Mucosa of descending colon (tissue), 3 donors: ENCODE results near the gene SETDB2. TPM values are rescaled to one million over a fixed set of nuclear protein-coding genes. Genes with fewer than 3 reads are reported as not detected.

ENCODE experiments used
- ATAC-seq: fragments of 200-7000 bp; cut with Tn5 transposase; one replicate; pipeline ENCODE4 v1.9.1; 2020; ENCODE audit warnings: mild to moderate bottlenecking, moderate library complexity
- DNase-seq, 3 donors: peaks; one replicate each; pipeline ENCODE4 v3.0.0-alpha.2; 2020
- H3K36me3 ChIP-seq: fragments of 200-600 bp; one replicate; pipeline ENCODE4 v1.8.0; 2021; ENCODE audit warnings: low read depth, mild to moderate bottlenecking
- H3K4me1 ChIP-seq: fragments of 200-600 bp; one replicate; pipeline ENCODE4 v1.8.0; 2021; ENCODE audit warnings: low read depth, mild to moderate bottlenecking
- H3K4me3 ChIP-seq: fragments of 200-600 bp; one replicate; pipeline ENCODE4 v1.8.0; 2021; ENCODE audit warnings: mild to moderate bottlenecking
- H3K9me3 ChIP-seq: fragments of 200-600 bp; one replicate; pipeline ENCODE4 v1.8.0; 2021; ENCODE audit warnings: mild to moderate bottlenecking
- intact Hi-C, 2 donors: fragments of 100-400 bp; cut with DNase I in 1 of 2; cut with micrococcal nuclease in 1 of 2; formaldehyde crosslinking; loops; one replicate each; pipeline versions ENCODE4 v1.11.0 to v1.11.1; 2022; cut with DNase I, micrococcal nuclease
- total RNA-seq, 3 donors: library from RNA; stranded (reverse); fragmentation: NEBNext Ultra II Directional in 2 of 3; extraction: Animal tissue kit (Norgen Biotek cat#: 25700) in 2 of 3; gene quantifications; one replicate each; pipeline versions ENCODE4 v1.2.1 to v1.2.4, GENCODE V29; 2021 to 2023
- TF ChIP-seq, protein P1 (sequence below): fragments of 200-600 bp; IDR thresholded peaks from one replicate; pipeline ENCODE4 v1.8.0; 2022; ENCODE audit warnings: antibody characterized with exemption, mild to moderate bottlenecking
- donor health status: DM: no; HTN: no; CAD: no; lungs with moderate emphysema.
- donor health status: DM: no; HTN: no; CAD: no.
- donor health status: DM: no; HTN: yes; CAD: no.

Gene SETDB2
- total RNA-seq, 3 donors from 2014 or later: 10.6 to 13.7 (median 11.7) TPM

DNA sequence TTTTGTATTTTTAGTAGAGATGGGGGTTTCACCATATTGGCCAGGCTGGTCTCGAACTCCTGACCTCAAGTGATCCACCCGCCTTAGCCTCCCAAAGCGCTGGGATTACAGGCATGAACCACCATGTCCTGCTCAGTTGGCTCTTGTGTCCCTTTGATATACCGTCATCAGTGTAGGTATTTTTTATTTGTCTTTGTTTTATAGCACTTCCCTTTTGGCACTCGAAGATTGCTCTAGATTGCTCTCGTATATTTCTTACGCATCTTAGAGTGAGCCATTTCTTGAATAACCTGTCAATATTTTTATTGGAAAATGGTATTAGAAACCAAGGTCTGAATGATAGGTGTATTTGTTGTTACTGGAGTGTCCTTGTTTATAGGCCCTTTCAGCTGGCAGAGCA lies 9.4 kb downstream of the SETDB2 start:
- no peaks in the 10 kb centered on the region for H3K9me3 ChIP-seq

DNA sequence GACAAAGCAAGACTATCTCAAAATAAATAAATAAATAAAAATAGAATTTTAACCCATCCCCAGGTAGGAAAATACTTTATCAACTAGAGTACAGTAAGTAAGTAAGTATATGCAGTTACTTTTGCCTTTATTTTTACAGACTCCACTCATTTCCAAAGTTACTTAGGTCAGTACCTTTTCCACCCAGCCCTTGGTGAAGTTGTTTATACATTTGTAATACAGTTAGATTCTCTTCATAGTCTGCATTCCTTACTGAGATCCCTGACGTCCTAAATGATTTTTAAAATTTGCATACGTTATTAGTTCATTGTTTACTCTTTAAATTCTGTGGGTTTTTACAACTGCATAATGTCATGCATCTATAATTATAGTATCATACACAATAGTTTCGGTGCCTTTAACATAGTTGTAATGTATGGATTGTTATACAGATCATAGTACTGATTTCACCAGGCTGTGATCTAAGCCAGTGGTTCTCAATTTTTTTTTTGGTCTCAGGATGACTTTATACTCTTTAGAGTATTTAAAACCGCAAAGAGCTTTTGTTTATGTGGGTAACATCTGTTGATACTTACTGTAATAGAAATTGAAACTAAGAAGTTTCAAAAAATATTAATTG lies 10.4 kb downstream of the SETDB2 start:
- ATAC-seq (peak; percentile 45), DNase-seq (no peak)
- TF ChIP-seq, protein P1, sequence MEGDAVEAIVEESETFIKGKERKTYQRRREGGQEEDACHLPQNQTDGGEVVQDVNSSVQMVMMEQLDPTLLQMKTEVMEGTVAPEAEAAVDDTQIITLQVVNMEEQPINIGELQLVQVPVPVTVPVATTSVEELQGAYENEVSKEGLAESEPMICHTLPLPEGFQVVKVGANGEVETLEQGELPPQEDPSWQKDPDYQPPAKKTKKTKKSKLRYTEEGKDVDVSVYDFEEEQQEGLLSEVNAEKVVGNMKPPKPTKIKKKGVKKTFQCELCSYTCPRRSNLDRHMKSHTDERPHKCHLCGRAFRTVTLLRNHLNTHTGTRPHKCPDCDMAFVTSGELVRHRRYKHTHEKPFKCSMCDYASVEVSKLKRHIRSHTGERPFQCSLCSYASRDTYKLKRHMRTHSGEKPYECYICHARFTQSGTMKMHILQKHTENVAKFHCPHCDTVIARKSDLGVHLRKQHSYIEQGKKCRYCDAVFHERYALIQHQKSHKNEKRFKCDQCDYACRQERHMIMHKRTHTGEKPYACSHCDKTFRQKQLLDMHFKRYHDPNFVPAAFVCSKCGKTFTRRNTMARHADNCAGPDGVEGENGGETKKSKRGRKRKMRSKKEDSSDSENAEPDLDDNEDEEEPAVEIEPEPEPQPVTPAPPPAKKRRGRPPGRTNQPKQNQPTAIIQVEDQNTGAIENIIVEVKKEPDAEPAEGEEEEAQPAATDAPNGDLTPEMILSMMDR: no peak
- intact Hi-C loops: no loop called here
- H3K4me3 ChIP-seq: no peak overlapping the region
- H3K9me3 ChIP-seq: no peaks in the 10 kb centered on the region
- H3K36me3 ChIP-seq: no peaks in the 10 kb centered on the region
- H3K4me1 ChIP-seq: no peaks in the 10 kb centered on the region

More for the DNA sequence above, 9.4 kb downstream of the SETDB2 start:
- DNase-seq (no peak), ATAC-seq (peak; percentile 27)
- intact Hi-C loops: no loop called here
- TF ChIP-seq, protein P1: no peak
- no peaks in the 10 kb centered on the region for H3K4me1 ChIP-seq
- H3K4me3 ChIP-seq: no peak overlapping the region
- H3K36me3 ChIP-seq: no peaks in the 10 kb centered on the region

DNA sequence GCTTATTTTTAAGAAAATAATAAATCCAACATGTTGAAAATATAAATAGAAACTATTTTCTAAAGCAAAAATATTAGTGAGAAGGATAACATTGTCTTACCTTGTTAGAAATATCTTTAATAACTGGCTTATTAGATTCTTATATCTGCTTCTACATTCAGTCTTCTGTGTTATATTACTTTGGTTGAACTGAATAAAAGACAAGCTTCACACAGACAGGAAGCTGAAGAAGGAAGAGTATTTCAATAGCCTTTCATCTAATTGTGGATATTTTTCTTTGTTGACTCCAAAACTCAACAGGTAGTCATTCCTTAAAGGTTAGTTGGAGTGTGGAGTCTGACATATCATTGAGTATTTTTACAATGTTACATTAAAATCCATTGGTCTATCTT lies 10.9 kb downstream of the SETDB2 start:
- Histone ChIP-seq H3K4me3 (no peak overlapping the region), H3K9me3 (no peaks in the 10 kb centered on the region), H3K4me1 (no peaks in the 10 kb centered on the region), H3K36me3 (no peaks in the 10 kb centered on the region)
- intact Hi-C loops: no loop called here
- TF ChIP-seq, protein P1: no peak
- no peak for DNase-seq
- ATAC-seq: no peak

DNA sequence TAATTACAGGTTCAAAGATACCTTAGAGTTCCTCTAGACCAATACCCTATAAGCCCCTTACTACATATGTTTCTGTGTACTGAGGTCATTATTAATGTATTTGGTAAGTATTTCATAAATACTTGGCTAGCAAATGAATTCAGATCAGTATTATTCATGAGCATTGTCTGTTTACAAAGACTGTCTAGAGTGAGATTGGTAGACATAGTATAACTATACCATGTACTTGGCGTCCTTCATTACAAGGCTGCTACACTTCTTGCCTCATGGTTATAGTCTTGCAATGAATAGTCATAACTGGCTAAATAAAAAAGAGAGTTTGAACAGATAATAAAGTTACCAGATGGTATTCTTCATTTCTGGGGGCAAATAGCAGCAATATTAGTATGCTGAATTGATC lies 12.1 kb downstream of the SETDB2 start:
- no peaks in the 10 kb centered on the region for H3K9me3 ChIP-seq
- H3K4me1 ChIP-seq: no peaks in the 10 kb centered on the region
- intact Hi-C loops: no loop called here
- TF ChIP-seq, protein P1: no peak
- no peak overlapping the region for H3K4me3 ChIP-seq
- no peaks in the 10 kb centered on the region for H3K36me3 ChIP-seq
- DNase-seq (no peak), ATAC-seq (no peak)

DNA sequence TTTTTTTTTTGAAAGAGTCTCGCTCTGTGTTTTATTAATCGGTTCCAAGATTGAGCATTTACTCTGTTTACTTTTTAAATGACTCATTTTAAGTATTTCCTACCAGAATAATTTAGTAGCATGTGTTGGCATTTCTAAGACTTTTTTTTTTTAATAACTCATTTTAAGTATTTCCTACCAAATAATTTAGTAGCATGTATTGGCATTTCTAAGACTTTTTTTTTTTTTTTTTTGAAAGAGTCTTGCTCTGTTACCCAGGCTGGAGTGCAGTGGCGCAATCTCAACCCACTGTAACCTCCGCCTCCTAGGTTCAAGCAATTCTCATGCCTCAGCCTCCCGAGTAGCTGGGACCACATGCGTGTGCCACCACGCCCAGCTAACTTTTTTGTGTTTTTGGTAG lies 13.1 kb downstream of the SETDB2 start:
- H3K4me1 ChIP-seq: no peaks in the 10 kb centered on the region
- intact Hi-C loops: no loop called here
- TF ChIP-seq, protein P1: no peak
- no peaks in the 10 kb centered on the region for H3K9me3 ChIP-seq
- ATAC-seq: no peak
- H3K4me3 ChIP-seq: no peak overlapping the region
- DNase-seq: no peak
- peaks cover 4% of the 10 kb centered on the region for H3K36me3 ChIP-seq

DNA sequence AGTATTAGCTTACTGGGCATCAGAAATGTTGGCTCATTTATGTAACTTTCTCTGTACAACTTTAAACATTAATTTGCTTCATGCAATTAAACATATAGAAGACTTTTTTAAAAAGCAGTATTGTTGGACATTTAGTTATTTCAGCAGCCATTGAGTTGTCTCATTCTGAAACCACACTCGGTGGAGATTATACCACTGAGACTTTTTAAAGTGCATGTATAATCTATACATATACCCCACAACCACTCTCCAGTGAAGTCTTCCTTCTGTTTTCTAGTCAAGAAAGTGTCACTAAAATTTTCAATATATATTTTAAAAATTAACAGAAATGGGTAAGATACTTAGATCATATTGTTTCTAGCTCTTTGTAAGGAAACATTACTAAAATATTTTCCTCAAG lies 15.5 kb downstream of the SETDB2 start:
- ATAC-seq (no peak), DNase-seq (no peak)
- H3K4me1 ChIP-seq: no peaks in the 10 kb centered on the region
- TF ChIP-seq, protein P1: no peak
- H3K36me3 ChIP-seq: peaks cover 17% of the 10 kb centered on the region
- H3K4me3 ChIP-seq: no peak overlapping the region
- peaks cover 14% of the 10 kb centered on the region for H3K9me3 ChIP-seq
- intact Hi-C loops: no loop called here
